BJ (cell line): Measurements from ENCODE around the gene SERPINA1. TPM values are rescaled to one million over a fixed set of nuclear protein-coding genes. Genes with fewer than 3 reads are reported as not detected.

Experiments
- CTCF ChIA-PET: fragments of 350-600 bp; formaldehyde crosslinking; extraction: SDS; loops from one replicate; lab custom pipeline; 2021; ENCODE audit warnings: antibody characterized with exemption, inconsistent platforms; lab: Yijun Ruan, JAX
- POLR2A ChIA-PET: fragments of 300-600 bp; sonication (Branson Sonifier 250); formaldehyde crosslinking; extraction: SDS; loops from one replicate; lab custom pipeline; 2021; ENCODE audit warnings: antibody characterized with exemption; lab: Charles Lee
- DNase-seq: peaks from one replicate; pipeline ENCODE4 v3.0.0-alpha.2; 2011; ENCODE audit warnings: low read depth
- H3K27me3 ChIP-seq: 2 replicates; pipeline ENCODE4 v1.6.0; 2011; ENCODE audit warnings: low read length; ENCODE audit not compliant: control insufficient read depth, insufficient read depth
- H3K36me3 ChIP-seq: 2 replicates; pipeline ENCODE4 v1.5.1; 2011; ENCODE audit warnings: low read length; ENCODE audit not compliant: control insufficient read depth, insufficient read depth
- H3K4me3 ChIP-seq: 2 replicates; pipeline ENCODE4 v1.5.1; 2011; ENCODE audit warnings: low read depth, mild to moderate bottlenecking, control low read depth, low read length
- CTCF ChIP-seq: IDR thresholded peaks from 2 replicates; pipeline ENCODE4 v1.5.1; 2011; ENCODE audit warnings: low read depth, mild to moderate bottlenecking, control low read depth, inconsistent platforms, low read length, moderate library complexity; ENCODE audit not compliant: insufficient read depth
- polyA plus RNA-seq: library from polyadenylated mRNA; depleted of rRNA; stranded (reverse); fragments of >200 nt; gene quantifications from 2 replicates; pipeline ENCODE4 v1.2.3, GENCODE V29; 2011

SERPINA1 gene
- polyA plus RNA-seq, 1 experiment, result 0.40 TPM

GRCh38 chr14:94363151-94363624 lies 25.2 kb downstream of the SERPINA1 start:
- TF ChIP-seq CTCF, result no peak
- ChIA-PET POLR2A (no interaction called here), CTCF (no interaction called here)
- Histone ChIP-seq H3K27me3 (no peaks in the 10 kb centered on the region), H3K4me3 (no peak overlapping the region), H3K36me3 (no peaks in the 10 kb centered on the region)
- DNase-seq, result no peak

- POLR2A ChIA-PET, result no interaction called here
- TF ChIP-seq CTCF, result no peak
- no peak overlapping the region for H3K4me3 ChIP-seq
- no peaks in the 10 kb centered on the region for H3K36me3 ChIP-seq
- DNase-seq, result no peak
- CTCF ChIA-PET, result no interaction called here
- no peaks in the 10 kb centered on the region for H3K27me3 ChIP-seq
These were observed 25.7 kb downstream of the SERPINA1 start for GRCh38 chr14:94362614-94363133.

- H3K4me3 ChIP-seq, result no peak overlapping the region
- no peak for DNase-seq
- CTCF ChIA-PET, result interaction anchor here (1.1 kb wide), 1 partner anchor 124 kb away, joined by 4 read pairs; no protein-coding TSS in a partner anchor
- POLR2A ChIA-PET, result no interaction called here
- H3K36me3 ChIP-seq, result no peaks in the 10 kb centered on the region
- H3K27me3 ChIP-seq, result no peaks in the 10 kb centered on the region
- TF ChIP-seq CTCF, result no peak
These were observed 26.7 kb downstream of the SERPINA1 start for GRCh38 chr14:94361682-94362081.

- ChIA-PET CTCF (interaction anchor here (1.1 kb wide), 1 partner anchor 125 kb away, joined by 4 read pairs; no protein-coding TSS in a partner anchor), POLR2A (no interaction called here)
- Histone ChIP-seq H3K27me3 (no peaks in the 10 kb centered on the region), H3K36me3 (no peaks in the 10 kb centered on the region), H3K4me3 (no peak overlapping the region)
- no peak for TF ChIP-seq CTCF
- no peak for DNase-seq
These were observed 27.3 kb downstream of the SERPINA1 start for GRCh38 chr14:94360945-94361565.

- no peaks in the 10 kb centered on the region for H3K27me3 ChIP-seq
- POLR2A ChIA-PET, result no interaction called here
- H3K4me3 ChIP-seq, result no peak overlapping the region
- no peak for TF ChIP-seq CTCF
- H3K36me3 ChIP-seq, result no peaks in the 10 kb centered on the region
- no peak for DNase-seq
- CTCF ChIA-PET, result interaction anchor here (1.3 to 2.2 kb wide), 2 partner anchors 13 to 55 kb away, joined by 3 to 20 read pairs; no protein-coding TSS in a partner anchor
These were observed 31.2 kb downstream of the SERPINA1 start for GRCh38 chr14:94357166-94357565.
